ENCODE measurements around the gene LDB3.

DNA sequence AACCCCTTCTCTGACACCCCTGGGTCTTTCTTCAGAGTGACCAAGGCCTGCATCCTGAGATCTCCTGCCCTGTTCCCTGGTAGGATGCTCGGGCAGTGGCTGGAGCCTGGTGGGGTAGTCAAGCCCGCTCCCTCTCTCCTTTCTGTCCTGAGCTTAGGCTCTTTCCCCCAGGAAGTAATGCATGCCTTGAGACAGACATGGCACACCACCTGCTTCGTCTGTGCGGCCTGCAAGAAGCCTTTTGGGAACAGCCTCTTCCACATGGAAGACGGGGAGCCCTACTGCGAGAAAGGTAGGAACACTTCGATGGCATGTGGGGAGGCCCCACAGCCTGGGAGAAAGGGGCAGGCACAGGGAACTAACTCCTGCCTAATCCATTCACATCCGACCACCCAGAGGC is 50.2 kb downstream of the LDB3 start:
- TF ChIP-seq POLR2A (IDR thresholded peaks at IDR 0.05; ENCODE audit: borderline replicate concordance, extremely low read depth, insufficient read depth, insufficient read length) (no peak), ZNF274 (IDR thresholded peaks at IDR 0.05; ENCODE audit: low read depth, low read length) (no peak), POLR2AphosphoS5 (IDR thresholded peaks at IDR 0.05; ENCODE audit: low read depth, low read length) (no peak)
- TF ChIP-seq, protein P1, sequence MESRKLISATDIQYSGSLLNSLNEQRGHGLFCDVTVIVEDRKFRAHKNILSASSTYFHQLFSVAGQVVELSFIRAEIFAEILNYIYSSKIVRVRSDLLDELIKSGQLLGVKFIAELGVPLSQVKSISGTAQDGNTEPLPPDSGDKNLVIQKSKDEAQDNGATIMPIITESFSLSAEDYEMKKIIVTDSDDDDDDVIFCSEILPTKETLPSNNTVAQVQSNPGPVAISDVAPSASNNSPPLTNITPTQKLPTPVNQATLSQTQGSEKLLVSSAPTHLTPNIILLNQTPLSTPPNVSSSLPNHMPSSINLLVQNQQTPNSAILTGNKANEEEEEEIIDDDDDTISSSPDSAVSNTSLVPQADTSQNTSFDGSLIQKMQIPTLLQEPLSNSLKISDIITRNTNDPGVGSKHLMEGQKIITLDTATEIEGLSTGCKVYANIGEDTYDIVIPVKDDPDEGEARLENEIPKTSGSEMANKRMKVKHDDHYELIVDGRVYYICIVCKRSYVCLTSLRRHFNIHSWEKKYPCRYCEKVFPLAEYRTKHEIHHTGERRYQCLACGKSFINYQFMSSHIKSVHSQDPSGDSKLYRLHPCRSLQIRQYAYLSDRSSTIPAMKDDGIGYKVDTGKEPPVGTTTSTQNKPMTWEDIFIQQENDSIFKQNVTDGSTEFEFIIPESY (IDR thresholded peaks at IDR 0.05; ENCODE audit: extremely low read depth, insufficient replicate concordance, low read length): no peak
- TF ChIP-seq, protein P2, sequence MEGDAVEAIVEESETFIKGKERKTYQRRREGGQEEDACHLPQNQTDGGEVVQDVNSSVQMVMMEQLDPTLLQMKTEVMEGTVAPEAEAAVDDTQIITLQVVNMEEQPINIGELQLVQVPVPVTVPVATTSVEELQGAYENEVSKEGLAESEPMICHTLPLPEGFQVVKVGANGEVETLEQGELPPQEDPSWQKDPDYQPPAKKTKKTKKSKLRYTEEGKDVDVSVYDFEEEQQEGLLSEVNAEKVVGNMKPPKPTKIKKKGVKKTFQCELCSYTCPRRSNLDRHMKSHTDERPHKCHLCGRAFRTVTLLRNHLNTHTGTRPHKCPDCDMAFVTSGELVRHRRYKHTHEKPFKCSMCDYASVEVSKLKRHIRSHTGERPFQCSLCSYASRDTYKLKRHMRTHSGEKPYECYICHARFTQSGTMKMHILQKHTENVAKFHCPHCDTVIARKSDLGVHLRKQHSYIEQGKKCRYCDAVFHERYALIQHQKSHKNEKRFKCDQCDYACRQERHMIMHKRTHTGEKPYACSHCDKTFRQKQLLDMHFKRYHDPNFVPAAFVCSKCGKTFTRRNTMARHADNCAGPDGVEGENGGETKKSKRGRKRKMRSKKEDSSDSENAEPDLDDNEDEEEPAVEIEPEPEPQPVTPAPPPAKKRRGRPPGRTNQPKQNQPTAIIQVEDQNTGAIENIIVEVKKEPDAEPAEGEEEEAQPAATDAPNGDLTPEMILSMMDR (IDR thresholded peaks at IDR 0.05 in 2 of 3, conservative IDR thresholded peaks at IDR 0.05 in 1 of 3; ENCODE audit: borderline replicate concordance in 1 of 3, insufficient read depth in 1 of 3, low read depth in 2 of 3, low read length in 2 of 3): no peak

Measured in HCT116 (cell line).